22Rv1 (cell line): ENCODE results near the gene SPATA17.

Source experiments
- CTCF ChIP-seq: fragments of 450-650 bp; IDR thresholded peaks from 2 replicates; pipeline ENCODE4 v1.5.1; 2017; ENCODE audit warnings: mild to moderate bottlenecking
- ZFX ChIP-seq: fragments of 450-650 bp; IDR thresholded peaks from 2 replicates; pipeline ENCODE4 v1.6.1; 2017; ENCODE audit warnings: antibody characterized with exemption, borderline replicate concordance

GRCh38 chr1:217861658-217862057 is 230.5 kb downstream of the SPATA17 start:
- TF ChIP-seq ZFX (no peak), CTCF (no peak)
